Stimulated activated CD8-positive, alpha-beta memory T cell treated with anti-CD3 and anti-CD28 coated beads, Interleukin-15, amount 100 ng/mL, for 48 hours (primary cell): ENCODE results near the gene IRF2.
A peak's percentile ranks its signal among the peaks of the same experiment; 100 is the strongest.

Experiments used
- DNase-seq, 2 donors: peaks; one replicate each; pipeline ENCODE4 v3.0.0-alpha.2; 2020; ENCODE audit warnings: low read depth in 2 of 2

IRF2 gene

GRCh38 chr4:184473499-184474262 lies 669 bp downstream of the IRF2 start:
- DNase-seq, result peak in 1 of 2 donors; percentile 7

GRCh38 chr4:184472614-184473498 lies 1.5 kb downstream of the IRF2 start:
- peak in 1 of 2 donors; percentile 50 for DNase-seq

DNA sequence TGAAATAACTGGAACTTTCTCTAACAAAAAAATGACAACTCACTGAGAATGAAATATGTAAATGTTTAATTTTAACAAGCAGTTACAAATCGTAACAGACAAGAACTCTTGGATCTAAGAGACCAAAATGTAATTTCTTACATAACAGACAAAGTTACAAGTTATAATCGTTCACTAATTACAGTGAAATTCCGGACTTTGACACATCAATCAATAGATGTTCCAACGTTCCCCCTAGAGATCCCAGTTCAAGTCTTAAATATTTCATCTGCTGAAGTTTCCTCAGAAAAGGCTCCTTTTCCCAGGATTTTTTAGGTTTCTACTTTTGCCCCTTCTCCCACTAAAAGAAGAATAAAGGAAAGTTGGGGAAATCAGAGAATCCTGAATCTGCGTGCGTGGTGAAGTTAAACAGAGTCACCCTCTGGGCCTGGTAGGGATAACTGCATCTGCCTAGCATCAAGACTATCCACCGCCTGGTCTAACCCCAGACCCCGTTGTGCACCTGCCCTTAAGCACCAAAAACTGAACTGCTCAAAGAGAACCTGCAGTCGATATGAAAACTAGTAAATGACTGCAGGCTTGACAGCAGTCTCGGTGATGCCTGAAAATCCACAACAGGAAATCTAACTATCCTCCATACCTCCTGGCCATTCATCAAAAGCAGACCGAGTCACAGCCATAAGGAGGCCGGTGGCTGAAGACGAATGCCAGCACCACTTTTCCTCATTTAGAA lies 2.3 kb downstream of the IRF2 start:
- no peak for DNase-seq

GRCh38 chr4:184470785-184471110 lies 3.6 kb downstream of the IRF2 start:
- DNase-seq, result no peak

DNA sequence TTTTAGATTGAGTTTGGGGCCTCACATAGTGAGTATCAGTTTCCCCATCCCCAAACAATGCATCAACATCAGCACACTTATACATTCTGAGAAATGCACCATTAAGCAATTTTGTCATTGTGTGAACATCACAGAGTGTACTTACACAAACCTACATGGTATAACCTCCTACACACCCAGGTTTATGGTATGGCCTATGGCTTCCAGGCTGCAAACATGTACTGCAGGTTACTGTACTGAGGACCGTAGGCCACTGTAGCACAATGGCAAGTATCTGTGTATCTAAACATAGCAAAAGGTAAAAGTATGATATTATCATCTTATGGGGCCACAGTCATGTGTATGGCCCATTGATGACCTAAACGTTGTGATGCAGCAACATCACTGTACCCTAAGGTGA lies 7.7 kb downstream of the IRF2 start:
- DNase-seq, result no peak

DNA sequence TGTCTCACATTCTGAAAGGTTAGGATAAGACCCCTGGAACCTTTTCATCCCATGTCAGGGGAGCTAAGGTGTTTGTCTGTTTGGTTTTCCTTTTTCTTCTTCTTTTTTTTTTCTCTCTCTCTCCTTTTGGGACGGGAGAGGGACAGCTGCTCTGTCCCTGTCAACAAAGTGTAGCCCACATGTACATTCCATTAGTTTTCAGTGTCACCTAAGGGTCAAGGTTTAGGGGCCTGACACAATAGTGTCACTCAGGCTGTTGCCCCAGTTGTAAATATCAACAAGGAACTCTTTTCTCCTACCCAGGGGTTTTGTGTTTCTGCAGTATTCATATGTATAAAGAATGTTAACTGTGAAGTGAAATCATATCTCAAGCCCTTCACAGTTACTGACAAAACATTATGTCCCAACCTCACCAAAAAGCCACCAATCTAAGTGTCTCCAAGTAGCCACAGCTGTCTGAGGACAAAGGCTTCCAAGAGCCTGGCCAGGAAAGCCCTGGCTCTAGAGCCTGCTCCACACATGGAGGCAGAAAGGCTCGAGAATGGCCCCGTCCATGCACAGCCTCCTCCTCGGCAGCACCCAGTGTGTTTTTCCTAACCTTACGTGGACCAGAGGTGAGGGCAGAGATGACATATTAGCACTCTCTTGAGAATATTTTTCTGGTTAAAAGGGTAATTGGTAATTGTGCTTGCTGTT lies 9.4 kb downstream of the IRF2 start:
- DNase-seq, result no peak

DNA sequence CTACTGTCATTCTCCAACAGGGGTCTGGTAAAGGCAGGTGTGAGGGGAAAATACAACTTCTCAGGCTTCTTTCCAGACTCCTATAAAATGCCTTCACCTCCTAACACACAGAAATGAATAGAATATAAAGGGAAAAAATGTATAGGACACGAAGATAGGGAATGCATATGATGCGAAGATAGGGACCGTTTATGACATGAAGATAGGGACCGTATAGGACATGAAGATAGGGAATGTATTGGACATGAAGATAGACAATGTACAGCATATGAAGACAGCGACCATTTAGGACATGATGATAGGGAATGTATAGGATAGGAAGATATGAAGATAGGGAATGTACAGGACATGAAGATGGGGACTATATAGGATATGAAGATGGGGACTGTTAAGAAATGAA lies 10.5 kb downstream of the IRF2 start:
- DNase-seq, result no peak

- DNase-seq, result no peak
Observed at GRCh38 chr4:184463158-184463557, 11.2 kb downstream of the IRF2 start.

- no peak for DNase-seq
Observed at GRCh38 chr4:184462724-184463123, 11.6 kb downstream of the IRF2 start.

DNA sequence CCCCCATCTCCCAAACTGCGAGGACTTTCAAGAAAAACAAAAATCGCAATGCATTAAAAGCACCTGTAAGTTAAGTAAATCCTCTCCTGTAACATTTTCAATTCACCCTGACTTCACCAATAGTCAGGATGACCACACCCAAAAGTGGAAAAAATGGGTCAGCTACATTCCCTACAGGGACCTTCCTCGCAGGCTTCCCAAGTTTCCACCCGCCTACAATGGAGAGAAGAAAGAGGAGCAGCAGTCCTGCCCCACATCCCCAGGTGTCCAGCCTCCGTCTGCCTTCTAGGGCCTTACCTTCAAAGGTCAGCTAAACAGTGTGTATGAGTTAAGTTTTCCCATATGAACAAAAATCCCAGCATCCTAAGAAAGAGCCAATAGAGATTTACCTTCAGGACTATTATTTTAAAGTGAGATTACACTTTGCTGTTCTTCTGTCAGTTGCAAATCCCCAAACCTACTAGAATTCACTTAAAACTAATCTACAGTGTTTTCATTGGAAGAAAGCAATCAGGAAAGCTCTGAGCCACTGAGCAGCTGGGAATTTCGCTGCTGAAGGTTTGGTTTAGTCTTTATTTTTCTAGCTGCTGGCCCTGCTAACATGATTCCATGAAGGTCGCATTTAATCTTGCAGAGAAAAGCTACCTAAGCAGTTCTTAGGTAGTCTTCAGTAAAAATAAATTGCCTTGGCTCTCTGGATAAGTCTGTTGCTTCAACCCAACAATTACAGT lies 12.5 kb downstream of the IRF2 start:
- DNase-seq, result no peak

DNA sequence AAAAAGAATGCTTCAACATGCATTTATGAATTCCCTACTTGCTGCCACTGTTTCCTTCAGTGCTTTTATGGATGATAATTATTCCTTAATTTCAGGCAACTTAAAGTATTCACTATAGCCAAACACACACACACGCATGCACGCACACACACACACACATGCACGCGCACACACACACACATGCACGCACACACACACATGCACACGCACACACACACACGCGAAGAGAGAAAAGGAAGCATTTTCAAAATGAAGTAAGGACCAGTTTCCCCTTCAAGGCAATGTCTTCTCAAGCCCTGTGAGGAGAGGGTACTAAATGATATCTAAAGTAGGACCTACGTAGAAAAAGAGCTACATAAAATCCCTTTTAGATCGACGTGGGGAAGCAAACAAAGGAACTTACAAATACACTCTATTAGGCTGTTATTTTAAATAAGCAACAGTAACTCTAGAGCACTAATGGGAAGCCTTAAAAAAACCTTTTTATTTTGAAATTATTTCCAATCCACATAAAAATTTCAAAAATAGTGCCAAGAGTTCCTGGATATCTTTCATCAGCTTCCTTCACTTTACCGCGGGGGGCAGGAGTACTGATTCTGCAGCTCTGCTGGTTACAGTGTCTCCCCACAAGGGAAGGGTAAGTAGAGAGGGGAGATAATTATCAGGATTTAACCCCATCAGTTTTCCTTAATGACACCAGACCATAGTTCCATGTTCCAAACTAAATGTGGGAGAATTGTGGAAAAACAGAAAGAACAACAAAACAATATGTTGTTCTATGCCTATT lies 13.7 kb downstream of the IRF2 start:
- no peak for DNase-seq

- no peak for DNase-seq
Observed at GRCh38 chr4:184459413-184459812, 14.9 kb downstream of the IRF2 start.

DNA sequence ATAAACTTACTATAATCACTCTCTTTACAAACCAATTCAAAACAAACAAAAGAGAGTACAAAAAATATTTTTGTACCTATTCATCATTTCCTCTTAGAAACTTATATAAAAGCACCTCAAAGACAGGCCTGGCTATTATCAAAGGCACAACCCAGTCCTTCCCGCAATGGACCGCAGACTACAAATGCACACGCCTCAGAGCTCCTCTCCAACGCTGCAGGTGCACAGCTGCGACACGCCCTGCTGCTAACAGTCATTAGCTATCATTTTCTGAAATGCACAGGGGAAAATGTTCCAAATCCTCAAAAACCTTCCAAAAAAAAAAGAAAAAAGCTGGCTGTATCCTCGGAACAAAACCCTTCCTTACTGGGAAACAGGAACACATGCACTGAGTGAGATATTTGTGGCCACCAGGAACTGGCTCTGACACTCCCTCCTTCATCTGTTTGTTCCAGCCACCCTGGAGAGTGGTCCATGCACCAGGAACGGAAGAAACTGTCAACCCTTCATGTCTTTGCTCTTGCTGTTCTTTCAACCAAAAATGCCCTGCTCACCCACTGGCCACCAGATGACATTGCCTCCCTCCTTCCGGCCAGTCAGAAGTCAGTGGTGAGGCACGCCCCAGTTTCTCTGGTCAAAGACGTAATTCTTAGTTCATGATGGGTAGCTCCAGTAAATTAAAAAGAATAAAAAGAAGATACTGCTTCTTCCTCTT lies 16.7 kb downstream of the IRF2 start:
- DNase-seq, result no peak

DNA sequence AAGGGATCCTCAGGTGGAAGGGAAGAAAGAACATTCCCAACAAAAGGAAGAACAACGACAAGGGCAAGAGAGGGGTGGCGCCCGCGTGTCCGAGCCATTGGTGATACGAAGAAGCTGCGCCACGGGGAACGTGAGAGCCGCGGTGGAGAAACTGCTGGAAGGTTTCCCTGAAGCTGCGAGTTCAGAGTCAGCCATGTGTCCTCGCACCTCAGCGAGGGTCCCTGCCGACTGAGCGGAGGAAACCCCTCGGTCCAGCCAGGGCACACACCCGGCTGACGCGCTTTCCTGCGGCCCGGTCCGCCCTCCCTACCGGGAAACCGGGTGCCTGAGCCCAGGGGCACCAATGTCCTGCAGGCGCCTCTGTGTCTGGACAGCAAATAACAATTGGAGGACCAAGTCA lies 18.0 kb downstream of the IRF2 start:
- DNase-seq, result no peak

GRCh38 chr4:184455299-184455698 lies 19.1 kb downstream of the IRF2 start:
- DNase-seq, result no peak

DNA sequence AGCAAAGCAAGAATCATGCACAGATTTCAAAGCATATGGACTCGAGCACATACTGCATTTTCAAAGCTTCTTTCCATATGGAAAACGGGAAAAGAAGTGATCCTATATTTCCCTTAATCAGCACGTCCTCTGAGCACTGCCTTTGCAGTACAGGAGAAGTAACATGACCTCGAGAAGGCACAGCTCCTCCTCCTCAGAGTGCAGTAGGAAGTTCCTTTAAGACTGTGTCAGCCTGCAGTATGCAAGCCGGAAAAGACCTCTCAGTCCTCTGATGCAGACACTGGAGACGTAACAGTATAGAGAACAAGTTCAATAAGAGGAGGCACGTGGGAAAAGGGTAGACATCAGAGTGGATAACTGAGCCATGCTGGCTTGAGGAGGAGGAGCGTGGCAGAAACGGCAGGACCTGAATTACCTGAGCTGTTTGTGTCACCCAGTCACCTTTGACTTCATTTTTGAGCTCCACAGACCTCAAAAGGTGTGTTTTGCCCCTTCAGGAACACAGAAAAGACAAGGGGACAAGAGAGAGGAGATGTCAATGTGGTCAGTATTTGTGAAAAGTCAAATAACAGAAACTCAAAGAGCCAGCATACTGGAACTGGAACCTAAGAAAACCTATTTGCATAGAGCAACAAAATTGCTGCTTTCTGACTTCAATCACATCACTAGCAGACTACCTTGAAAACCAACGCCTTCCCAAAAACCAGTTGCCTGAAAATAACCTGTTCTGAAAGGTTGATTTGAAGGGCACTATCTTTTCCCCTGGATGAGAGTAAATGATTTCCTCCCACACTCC lies 20.8 kb downstream of the IRF2 start:
- DNase-seq, result no peak

- DNase-seq, result no peak
Observed at GRCh38 chr4:184452740-184453139, 21.6 kb downstream of the IRF2 start.

- DNase-seq, result no peak
Observed at GRCh38 chr4:184451726-184452125, 22.6 kb downstream of the IRF2 start.
